K562 (cell line): ENCODE results near the gene FAM171A1. TPM values are rescaled to one million over a fixed set of nuclear protein-coding genes. Genes with fewer than 3 reads are reported as not detected.

Source experiments
- ATAC-seq: fragments of 200-7000 bp; cut with Tn5 transposase; 3 replicates; pipeline ENCODE4 v1.9.1; 2020; ENCODE audit warnings: moderate library complexity
- BruUV-seq: library from RNA; stranded (reverse); fragments of 400-500 nt; replicated peaks from 2 replicates; lab custom pipeline; 2021; lab: Mats Ljungman, UMichigan
- CTCF ChIA-PET: fragments of 300-600 bp; formaldehyde crosslinking; extraction: SDS; loops from one replicate; lab custom pipeline; 2021; ENCODE audit warnings: low intra/inter-chr PET ratio; lab: Yijun Ruan, JAX
- POLR2A ChIA-PET: fragments of 300-600, 350-650 bp; sonication (Branson Sonifier 250); formaldehyde crosslinking; extraction: SDS; loops from one replicate; lab custom pipeline; 2021; ENCODE audit warnings: antibody characterized with exemption, inconsistent platforms; lab: Yijun Ruan, JAX
- DNase-seq, 4 experiments: peaks; one replicate each; pipeline versions ENCODE4 v3.0.0 to v3.0.0-alpha.2; 2011 to 2018; ENCODE audit warnings: low spot score in 3 of 4, mixed read lengths in 3 of 4; ENCODE audit errors: extremely low read depth in 1 of 4
- FAIRE-seq: peaks from 2 replicates; lab custom pipeline; 2011; peaks lifted over from hg19 to GRCh38; lab: Jason Lieb, UNC
- H2AFZ ChIP-seq: 2 replicates; pipeline ENCODE4 v1.6.0; 2011; ENCODE audit warnings: low read depth, low read length, control low read depth, inconsistent platforms
- H3K27ac ChIP-seq: fragments of 200-600 bp; 3 replicates; pipeline ENCODE4 v1.8.0; 2011; ENCODE audit warnings: low read depth, mild to moderate bottlenecking, control low read depth, inconsistent platforms, low read length, moderate library complexity, mixed read lengths; ENCODE audit errors: extremely low read depth
- H3K27me3 ChIP-seq, 2 experiments: fragments of 300-600 bp in 1 of 2; 2 replicates in 1 of 2; 3 replicates in 1 of 2; pipeline versions ENCODE4 v1.6.0 to v1.8.0; 2011; ENCODE audit warnings: inconsistent platforms in 2 of 2, low read length in 2 of 2, mild to moderate bottlenecking in 1 of 2, mixed read lengths in 1 of 2, moderate library complexity in 1 of 2; ENCODE audit not compliant: control insufficient read depth in 2 of 2, insufficient read depth in 2 of 2
- H3K36me3 ChIP-seq: fragments of 300-600 bp; 3 replicates; pipeline ENCODE4 v1.8.0; 2011; ENCODE audit warnings: mild to moderate bottlenecking, low read length, inconsistent platforms; ENCODE audit not compliant: control insufficient read depth, insufficient read depth
- H3K4me1 ChIP-seq, 2 experiments: fragments of 200-600 bp in 1 of 2; replicated peaks in 1 of 2; 2 replicates in 1 of 2; 3 replicates in 1 of 2; pipeline versions ENCODE4 v1.5.1 to v1.8.0; 2011; ENCODE audit warnings: inconsistent platforms in 2 of 2, low read length in 2 of 2, mild to moderate bottlenecking in 1 of 2, mixed read lengths in 1 of 2, moderate library complexity in 1 of 2; ENCODE audit not compliant: control insufficient read depth in 2 of 2, insufficient read depth in 2 of 2
- H3K4me2 ChIP-seq: 2 replicates; pipeline ENCODE4 v1.6.1; 2011; ENCODE audit warnings: low read length, control low read depth, inconsistent platforms, mixed read lengths; ENCODE audit not compliant: insufficient read depth
- H3K4me3 ChIP-seq: fragments of 200-600 bp; sonication (generic), shearing (Covaris generic); 2 replicates; pipeline ENCODE4 v1.5.1; 2016; ENCODE audit warnings: control low read depth, inconsistent platforms
- H3K79me2 ChIP-seq: fragments of 200-600 bp; 3 replicates; pipeline ENCODE4 v1.8.0; 2011; ENCODE audit warnings: low read length, inconsistent platforms; ENCODE audit not compliant: control insufficient read depth, insufficient read depth
- H3K9ac ChIP-seq, 2 experiments: 2 replicates each; pipeline versions ENCODE4 v1.6.0 to v1.6.1; 2011; ENCODE audit warnings: low read depth in 2 of 2, low read length in 2 of 2, control low read depth in 1 of 2, inconsistent platforms in 1 of 2, mild to moderate bottlenecking in 1 of 2, mixed read lengths in 1 of 2; ENCODE audit not compliant: insufficient read depth in 1 of 2
- H3K9me1 ChIP-seq: one replicate; pipeline ENCODE4 v1.6.0; 2011; ENCODE audit warnings: inconsistent platforms, mild to moderate bottlenecking, low read length, moderate library complexity; ENCODE audit not compliant: control insufficient read depth, insufficient read depth
- H3K9me3 ChIP-seq: replicated peaks from 2 replicates; pipeline ENCODE4 v1.5.1; 2011; ENCODE audit warnings: low read depth, low read length, inconsistent platforms; ENCODE audit not compliant: control insufficient read depth, insufficient read depth
- H4K20me1 ChIP-seq: replicated peaks from 2 replicates; pipeline ENCODE4 v1.6.1; 2011; ENCODE audit warnings: low read length, inconsistent platforms, mixed read lengths; ENCODE audit not compliant: control insufficient read depth, insufficient read depth
- ARID4B ChIP-seq: sonication (generic); formaldehyde crosslinking; IDR thresholded peaks from 2 replicates; pipeline ENCODE4 v1.8.0; 2022; ENCODE audit warnings: mild to moderate bottlenecking, missing genetic modification reagents
- ATF3 ChIP-seq, 2 experiments: fragments of 450-650 bp in 1 of 2; sonication (generic) in 1 of 2; formaldehyde crosslinking in 1 of 2; IDR thresholded peaks in 1 of 2; conservative IDR thresholded peaks in 1 of 2; 2 replicates each; pipeline versions ENCODE4 v1.6.1 to v1.8.1; 2016 to 2023; ENCODE audit warnings: mild to moderate bottlenecking in 2 of 2, moderate library complexity in 2 of 2, inconsistent platforms in 1 of 2, missing genetic modification reagents in 1 of 2
- FOXK2 ChIP-seq, 2 experiments: fragments of 450-650 bp; IDR thresholded peaks in 1 of 2; conservative IDR thresholded peaks in 1 of 2; 2 replicates each; pipeline ENCODE4 v1.6.1; 2016; ENCODE audit warnings: low read depth in 2 of 2, mild to moderate bottlenecking in 1 of 2
- HINFP ChIP-seq: fragments of 450-650 bp; conservative IDR thresholded peaks from 2 replicates; pipeline ENCODE4 v1.6.1; 2016; ENCODE audit warnings: missing genetic modification characterization, low read depth, mild to moderate bottlenecking, control low read depth, missing compliant biosample characterization
- HOMEZ ChIP-seq: fragments of 250-450 bp; sonication (Bioruptor Pico); IDR thresholded peaks from 2 replicates; pipeline ENCODE4 v1.4.0; 2020; ENCODE audit warnings: mild to moderate bottlenecking, moderate library complexity
- ZKSCAN3 ChIP-seq: fragments of 250-450 bp; sonication (Bioruptor Pico); IDR thresholded peaks from 2 replicates; pipeline ENCODE4 v1.4.0; 2020
- ZNF212 ChIP-seq: fragments of 450-650 bp; formaldehyde crosslinking; IDR thresholded peaks from 2 replicates; pipeline ENCODE4 v1.4.0; 2020; ENCODE audit warnings: mild to moderate bottlenecking
- ZNF512 ChIP-seq: IDR thresholded peaks from 2 replicates; pipeline ENCODE4 v1.6.1; 2016; ENCODE audit warnings: missing genetic modification characterization, missing compliant biosample characterization
- WGBS: fragments of 100-300 bp; shearing (Covaris generic); methylation state at CpG from one replicate; pipeline ENCODE4 v1.1.6; 2016; ENCODE audit warnings: low coverage, mixed read lengths; ENCODE audit not compliant: insufficient coverage; ENCODE audit errors: missing lambda C conversion rate; 5-methylcytosine and 5-hydroxymethylcytosine counted together
- in situ Hi-C: fragments of 300-500 bp; cut with MboI; formaldehyde crosslinking; loops from 4 replicates; pipeline ENCODE4 v1.15.0; 2018; ENCODE audit warnings: inconsistent platforms, mixed read lengths
- intact Hi-C: fragments of 100-400 bp; cut with micrococcal nuclease; formaldehyde crosslinking; loops from 2 replicates; pipeline ENCODE4 v1.14.2; 2022
- polyA plus RNA-seq, 8 experiments: library from polyadenylated mRNA; depleted of rRNA in 4 of 8; stranded (reverse) in 5 of 8; unstranded in 3 of 8; fragments of >200 nt; fragmentation: Nextera tagmentation in 2 of 8; fragmentation: Illumina TruSeq in 1 of 8; extraction: Ambion mirVana in 2 of 8; extraction: Trizol in 1 of 8; gene quantifications; 2 replicates each; pipeline versions ENCODE4 v1.2.1 to v1.2.3, GENCODE V29; 2011 to 2014; ENCODE audit warnings: inconsistent platforms in 1 of 8, missing spikeins in 1 of 8
- total RNA-seq, 7 experiments: library from RNA; depleted of rRNA in 6 of 7; stranded (reverse); fragments of >200 nt in 6 of 7; fragmentation: Illumina TruSeq in 2 of 7; extraction: Trizol in 2 of 7; gene quantifications; 2 replicates each; pipeline versions ENCODE4 v1.2.1 to v1.2.3, GENCODE V29; 2011 to 2021; ENCODE audit warnings: low replicate concordance in 1 of 7

FAM171A1 gene
- total and polyA plus RNA-seq, 9 of the 15 experiments (the other 6 are each of a cell fraction or from before 2014, with no cell fraction given) = 0.51 to 8.2 (median 4.8) TPM

GRCh38 chr10:15168291-15168785 lies 202.8 kb downstream of the FAM171A1 start, which contains the start of gene NMT2:
Gene NMT2 (minus strand): TSS chr10:15168693. CDS start chr10:15168612, 81 bp downstream.
- POLR2A ChIA-PET = interaction anchor here (0.6 to 1.0 kb wide), 5 partner anchors 16 to 552 kb away, joined by 3 to 5 read pairs (median 3); partner anchors contain the start of gene SUV39H2
- Histone ChIP-seq H3K4me3 (peak within 1 kb of the TSS; percentile 72), H3K9ac (peak within 1 kb of the TSS; percentile 64 to 97), H4K20me1 (no peaks in the 10 kb centered on the region), H3K9me3 (no peaks in the 10 kb centered on the region), H2AFZ (peak within 1 kb of the TSS; percentile 97), H3K27me3 (no peaks in the 10 kb centered on the region), H3K27ac (peak within 1 kb of the TSS; percentile 65), H3K79me2 (no peaks in the 10 kb centered on the region), H3K36me3 (no peaks in the 10 kb centered on the region), H3K4me2 (peak within 1 kb of the TSS; percentile 92), H3K4me1 (peaks cover 13 to 18% of the 10 kb centered on the region in 2 experiments), H3K9me1 (no peaks in the 10 kb centered on the region)
- CTCF ChIA-PET = interaction anchor here (0.8 kb wide), 1 partner anchor 32 kb away, joined by 3 read pairs; no protein-coding TSS in a partner anchor
- peak; percentile 58 to 86 (median 72) for DNase-seq
- in situ Hi-C loops = no loop called here
- no TSS peak for BruUV-seq
- intact Hi-C loops = no loop called here
- 2% methylated on average over 21 of the region's 70 CpGs for WGBS
- ATAC-seq = peak; percentile 94
- FAIRE-seq = no peak
- TF ChIP-seq ATF3 (IDR thresholded peaks at IDR 0.05) (no peak), ATF3 (CRISPR knock-in tag; conservative IDR thresholded peaks at IDR 0.05) (no peak), HOMEZ (CRISPR knock-in tag) (no peak), FOXK2 (conservative IDR thresholded peaks at IDR 0.05 in 1 of 2, IDR thresholded peaks at IDR 0.05 in 1 of 2; ENCODE audit: low read depth in 2 of 2) (no peak), ZNF512 (tag) (no peak), ARID4B (CRISPR knock-in tag) (peak; percentile 78), ZKSCAN3 (CRISPR knock-in tag) (no peak), ZNF212 (no peak), HINFP (tag) (no peak)
